Measurements from ENCODE around the gene CNDP2. TPM values are rescaled to one million over a fixed set of nuclear protein-coding genes. Genes with fewer than 3 reads are reported as not detected.

Gene CNDP2
- total and polyA plus RNA-seq, 3 donors from 2014 or later = 72.0 to 84.5 (median 74.4) TPM

- Histone ChIP-seq H3K4me1 (peaks cover 7% of the 10 kb centered on the region), H3K36me3 (ENCODE audit: low read depth, missing control alignments) (no peaks in the 10 kb centered on the region), H3K27ac (no peak overlapping the region), H3K4me3 (no peak overlapping the region), H3K9me3 (no peaks in the 10 kb centered on the region), H3K27me3 (no peaks in the 10 kb centered on the region)
- intact Hi-C loops (cut with DNase I; ENCODE audit: low total_unique reads) = no loop called here
- DNase-seq = no peak
- no peak for TF ChIP-seq POLR2A (IDR thresholded peaks at IDR 0.05)
- TF ChIP-seq CTCF (IDR thresholded peaks at IDR 0.05) = no peak
- 93 to 97% methylated on average over 25 to 35 of the region's 35 CpGs for WGBS, 2 donors
Measured at GRCh38 chr18:74516271-74517235, 20.4 kb downstream of the CNDP2 start.

- no peak for DNase-seq
- WGBS, 2 donors = 92 to 95% methylated on average over 15 of the region's 15 CpGs
- Histone ChIP-seq H3K27ac (no peak overlapping the region), H3K4me3 (no peak overlapping the region), H3K9me3 (no peaks in the 10 kb centered on the region), H3K4me1 (peaks cover under 1% of the 10 kb centered on the region), H3K36me3 (ENCODE audit: low read depth, missing control alignments) (no peaks in the 10 kb centered on the region), H3K27me3 (no peaks in the 10 kb centered on the region)
- intact Hi-C loops (cut with DNase I; ENCODE audit: low total_unique reads) = no loop called here
- TF ChIP-seq POLR2A (IDR thresholded peaks at IDR 0.05) (no peak), CTCF (IDR thresholded peaks at IDR 0.05) (no peak)
Measured at GRCh38 chr18:74517236-74517630, 21.1 kb downstream of the CNDP2 start.

GRCh38 chr18:74518456-74519295, 22.5 kb downstream of the CNDP2 start:
- DNase-seq = no peak
- 75 to 88% methylated on average over 9 to 32 of the region's 32 CpGs for WGBS, 2 donors
- H3K27me3 ChIP-seq = no peaks in the 10 kb centered on the region
- TF ChIP-seq CTCF (IDR thresholded peaks at IDR 0.05) = no peak
- TF ChIP-seq POLR2A (IDR thresholded peaks at IDR 0.05) = no peak
- intact Hi-C loops (cut with DNase I; ENCODE audit: low total_unique reads) = no loop called here
- H3K9me3 ChIP-seq = no peaks in the 10 kb centered on the region
- H3K4me1 ChIP-seq = no peaks in the 10 kb centered on the region
- no peaks in the 10 kb centered on the region for H3K36me3 ChIP-seq (ENCODE audit: low read depth, missing control alignments)
- no peak overlapping the region for H3K4me3 ChIP-seq
- no peak overlapping the region for H3K27ac ChIP-seq

GRCh38 chr18:74519320-74520095, 23.3 kb downstream of the CNDP2 start:
- Histone ChIP-seq H3K36me3 (ENCODE audit: low read depth, missing control alignments) (no peaks in the 10 kb centered on the region), H3K4me1 (no peaks in the 10 kb centered on the region), H3K27ac (no peak overlapping the region), H3K27me3 (no peaks in the 10 kb centered on the region), H3K4me3 (no peak overlapping the region), H3K9me3 (no peaks in the 10 kb centered on the region)
- 90 to 91% methylated on average over 16 to 18 of the region's 18 CpGs for WGBS, 2 donors
- DNase-seq = no peak
- TF ChIP-seq CTCF (IDR thresholded peaks at IDR 0.05) = no peak
- intact Hi-C loops (cut with DNase I; ENCODE audit: low total_unique reads) = no loop called here
